ENCODE data around the gene CYB5R3. TPM values are rescaled to one million over a fixed set of nuclear protein-coding genes. Genes with fewer than 3 reads are reported as not detected.
"Not testable (repeated sequence)": the region's sequence is repeated elsewhere in the genome, so short reads cannot be mapped to it uniquely, and the experiment has no call there.

The CYB5R3 gene
- polyA plus RNA-seq, 3 donors: 49.7 to 76.4 (median 54.0) TPM

- Mint-ChIP-seq H3K9me3 (peaks cover 4 to 13% (median 10%) of the 10 kb centered on the region in 7 donors), H3K27me3 (ENCODE audit: low read depth in 3 of 3) (peaks cover 0 to 14% (median 5%) of the 10 kb centered on the region in 3 donors), H3K27ac (peak overlapping the region in 2 of 7 donors; percentile 54 to 70), H3K4me3 (no peak overlapping the region), H3K36me3 (peaks cover 0 to 1% of the 10 kb centered on the region in 2 donors), H3K4me1 (peaks cover 30% of the 10 kb centered on the region)
- H3K4me3 ChIP-seq (replicated peaks in 1 of 3; ENCODE audit: low read depth in 2 of 3, low read length in 3 of 3): no peak overlapping the region
- peaks cover 5 to 8% of the 10 kb centered on the region in 2 donors for H3K4me1 ChIP-seq (ENCODE audit: control insufficient read depth in 1 of 2, insufficient read depth in 2 of 2, low read length in 2 of 2)
- H3K9me3 ChIP-seq (replicated peaks in 1 of 2; ENCODE audit: control insufficient read depth in 1 of 2, insufficient read depth in 1 of 2, low read length in 2 of 2): peaks cover 0 to 8% of the 10 kb centered on the region in 2 donors
- no peaks in the 10 kb centered on the region for H3K79me2 ChIP-seq (ENCODE audit: insufficient read depth, low read length)
- H3K36me3 ChIP-seq (replicated peaks in 1 of 2; ENCODE audit: control insufficient read depth in 1 of 2, insufficient read depth in 2 of 2, low read length in 2 of 2): no peaks in the 10 kb centered on the region
- no peak overlapping the region for H2AFZ ChIP-seq (ENCODE audit: insufficient read depth, low read depth, low read length, poor library complexity, severe bottlenecking)
- WGBS (ENCODE audit: insufficient coverage): 0% methylated on average over 1 of the region's 7 CpGs
- H3K9ac ChIP-seq (ENCODE audit: insufficient read depth, low read length, poor library complexity, severe bottlenecking): no peak overlapping the region
- no peaks in the 10 kb centered on the region for H3K27me3 ChIP-seq (ENCODE audit: control insufficient read depth in 2 of 2, insufficient read depth in 2 of 2, low read length in 2 of 2)
- DNase-seq: no peak
- TF ChIP-seq CTCF (IDR thresholded peaks at IDR 0.05): no peak
- no peak overlapping the region for H3K27ac ChIP-seq (ENCODE audit: low read depth in 1 of 2, low read length in 2 of 2)
- intact Hi-C loops (cut with micrococcal nuclease): no loop called here
- no peaks in the 10 kb centered on the region for H4K20me1 ChIP-seq (ENCODE audit: insufficient read depth, low read length)
- no peak overlapping the region for H3K4me2 ChIP-seq (replicated peaks; ENCODE audit: extremely low read depth, low read length, poor library complexity, severe bottlenecking)
These were observed 26.9 kb upstream of the CYB5R3 start for GRCh38 chr22:42676059-42676607.

- no peaks in the 10 kb centered on the region for H3K79me2 ChIP-seq (ENCODE audit: insufficient read depth, low read length)
- Mint-ChIP-seq H3K9me3 (peaks cover 4 to 13% (median 7%) of the 10 kb centered on the region in 7 donors), H3K36me3 (no peaks in the 10 kb centered on the region), H3K27me3 (ENCODE audit: low read depth in 3 of 3) (peaks cover 0 to 15% (median 7%) of the 10 kb centered on the region in 3 donors), H3K27ac (peak overlapping the region in 1 of 7 donors; percentile 65), H3K4me1 (peaks cover 23% of the 10 kb centered on the region), H3K4me3 (no peak overlapping the region)
- TF ChIP-seq CTCF (IDR thresholded peaks at IDR 0.05): no peak
- H3K36me3 ChIP-seq (replicated peaks in 1 of 2; ENCODE audit: control insufficient read depth in 1 of 2, insufficient read depth in 2 of 2, low read length in 2 of 2): no peaks in the 10 kb centered on the region
- no peak for DNase-seq
- no peak overlapping the region for H3K27ac ChIP-seq (ENCODE audit: low read depth in 1 of 2, low read length in 2 of 2)
- no peak overlapping the region for H3K4me3 ChIP-seq (replicated peaks in 1 of 3; ENCODE audit: low read depth in 2 of 3, low read length in 3 of 3)
- H3K4me1 ChIP-seq (ENCODE audit: control insufficient read depth in 1 of 2, insufficient read depth in 2 of 2, low read length in 2 of 2): peaks cover 5 to 10% of the 10 kb centered on the region in 2 donors
- H2AFZ ChIP-seq (ENCODE audit: insufficient read depth, low read depth, low read length, poor library complexity, severe bottlenecking): no peak overlapping the region
- H3K27me3 ChIP-seq (ENCODE audit: control insufficient read depth in 2 of 2, insufficient read depth in 2 of 2, low read length in 2 of 2): no peaks in the 10 kb centered on the region
- WGBS (ENCODE audit: insufficient coverage): 86% methylated on average over 1 of the region's 2 CpGs
- intact Hi-C loops (cut with micrococcal nuclease): no loop called here
- no peak overlapping the region for H3K9ac ChIP-seq (ENCODE audit: insufficient read depth, low read length, poor library complexity, severe bottlenecking)
- H3K9me3 ChIP-seq (replicated peaks in 1 of 2; ENCODE audit: control insufficient read depth in 1 of 2, insufficient read depth in 1 of 2, low read length in 2 of 2): peaks cover 0 to 7% of the 10 kb centered on the region in 2 donors
- no peaks in the 10 kb centered on the region for H4K20me1 ChIP-seq (ENCODE audit: insufficient read depth, low read length)
- H3K4me2 ChIP-seq (replicated peaks; ENCODE audit: extremely low read depth, low read length, poor library complexity, severe bottlenecking): no peak overlapping the region
These were observed 24.8 kb upstream of the CYB5R3 start for GRCh38 chr22:42673898-42674401.

- peaks cover 5 to 10% of the 10 kb centered on the region in 2 donors for H3K4me1 ChIP-seq (ENCODE audit: control insufficient read depth in 1 of 2, insufficient read depth in 2 of 2, low read length in 2 of 2)
- H3K9me3 ChIP-seq (replicated peaks in 1 of 2; ENCODE audit: control insufficient read depth in 1 of 2, insufficient read depth in 1 of 2, low read length in 2 of 2); H3K9ac ChIP-seq (ENCODE audit: insufficient read depth, low read length, poor library complexity, severe bottlenecking); H3K27ac Mint-ChIP-seq; DNase-seq; intact Hi-C loops (cut with micrococcal nuclease); H3K4me3 ChIP-seq (replicated peaks in 1 of 3; ENCODE audit: low read depth in 2 of 3, low read length in 3 of 3); H3K79me2 ChIP-seq (ENCODE audit: insufficient read depth, low read length); H2AFZ ChIP-seq (ENCODE audit: insufficient read depth, low read depth, low read length, poor library complexity, severe bottlenecking); H3K4me3 Mint-ChIP-seq; H3K27ac ChIP-seq (ENCODE audit: low read depth in 1 of 2, low read length in 2 of 2); H3K36me3 ChIP-seq (replicated peaks in 1 of 2; ENCODE audit: control insufficient read depth in 1 of 2, insufficient read depth in 2 of 2, low read length in 2 of 2); H3K4me2 ChIP-seq (replicated peaks; ENCODE audit: extremely low read depth, low read length, poor library complexity, severe bottlenecking); H3K27me3 ChIP-seq (ENCODE audit: control insufficient read depth in 2 of 2, insufficient read depth in 2 of 2, low read length in 2 of 2); H3K9me3 Mint-ChIP-seq; H3K36me3 Mint-ChIP-seq; H4K20me1 ChIP-seq (ENCODE audit: insufficient read depth, low read length): not testable (repeated sequence)
- 98% methylated on average over 7 of the region's 13 CpGs for WGBS (ENCODE audit: insufficient coverage)
- Mint-ChIP-seq H3K4me1 (peaks cover 23% of the 10 kb centered on the region), H3K27me3 (ENCODE audit: low read depth in 3 of 3) (peaks cover 0 to 15% (median 7%) of the 10 kb centered on the region in 3 donors)
These were observed 23.9 kb upstream of the CYB5R3 start for GRCh38 chr22:42673071-42673470.
